ENCODE data around the gene FIP1L1. TPM values are rescaled to one million over a fixed set of nuclear protein-coding genes. Genes with fewer than 3 reads are reported as not detected.
A peak's percentile ranks its signal among the peaks of the same experiment; 100 is the strongest.
"Not testable (repeated sequence)": the region's sequence is repeated elsewhere in the genome, so short reads cannot be mapped to it uniquely, and the experiment has no call there.

The FIP1L1 gene
- polyA plus RNA-seq, 3 donors, result 88.2 to 105 (median 93.1) TPM

DNA sequence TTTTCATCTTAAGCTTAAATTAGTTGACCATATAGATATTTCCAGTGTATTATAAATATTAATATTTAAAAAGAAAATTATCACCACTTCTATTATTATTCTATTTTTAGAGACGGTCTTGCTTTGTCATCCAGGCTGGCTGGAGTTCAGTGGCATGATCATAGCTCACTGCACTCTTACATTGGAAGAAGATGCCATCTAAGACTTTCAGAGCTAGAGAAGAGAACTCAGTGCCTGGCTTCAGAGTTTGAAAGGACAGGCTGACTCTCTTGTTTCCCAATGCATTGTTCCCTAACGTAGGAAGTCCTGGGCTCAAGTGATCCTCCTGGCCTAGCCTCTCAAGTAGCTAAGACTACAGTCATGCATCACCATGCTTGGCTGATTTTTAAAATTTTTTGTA is 75.9 kb downstream of the FIP1L1 start:
- no peak for DNase-seq (ENCODE audit: extremely low read depth in 1 of 11, low read depth in 9 of 11, low spot score in 4 of 11)

- DNase-seq (ENCODE audit: extremely low read depth in 1 of 11, low read depth in 9 of 11, low spot score in 4 of 11), result peak in 4 of 11 donors; percentile 3 to 11 (median 7)
Observed at GRCh38 chr4:53455766-53456165, 78.3 kb downstream of the FIP1L1 start.

GRCh38 chr4:53456178-53456577 is 78.7 kb downstream of the FIP1L1 start:
- DNase-seq (ENCODE audit: extremely low read depth in 1 of 11, low read depth in 9 of 11, low spot score in 4 of 11), result no peak

- no peak for DNase-seq (ENCODE audit: extremely low read depth in 1 of 11, low read depth in 9 of 11, low spot score in 4 of 11)
Observed at GRCh38 chr4:53459548-53459947, 82.1 kb downstream of the FIP1L1 start.

DNA sequence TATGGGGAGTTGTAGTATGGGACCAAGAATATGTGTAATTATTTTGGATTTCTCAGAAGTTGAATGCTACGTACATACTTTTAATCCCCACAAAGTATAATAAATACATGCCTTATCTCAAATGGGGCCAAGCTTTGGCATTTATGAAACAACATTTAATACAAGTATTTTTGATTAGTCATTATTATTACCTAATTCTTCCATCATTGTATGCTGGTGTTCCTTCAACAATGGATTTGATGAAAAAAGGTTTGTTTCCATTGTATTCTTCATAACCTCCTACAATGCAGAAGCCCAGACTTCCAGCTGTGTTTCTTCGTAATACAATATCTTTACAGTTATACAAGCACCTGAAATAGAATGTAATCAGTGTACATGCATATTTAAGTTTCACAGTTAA is 83.8 kb downstream of the FIP1L1 start:
- DNase-seq (ENCODE audit: extremely low read depth in 1 of 11, low read depth in 9 of 11, low spot score in 4 of 11), result no peak

- DNase-seq (ENCODE audit: extremely low read depth in 1 of 11, low read depth in 9 of 11, low spot score in 4 of 11), result no peak
Observed at GRCh38 chr4:53463340-53463739, 85.9 kb downstream of the FIP1L1 start.

GRCh38 chr4:53465281-53465680 is 87.8 kb downstream of the FIP1L1 start:
- no peak for DNase-seq (ENCODE audit: extremely low read depth in 1 of 11, low read depth in 9 of 11, low spot score in 4 of 11)

DNA sequence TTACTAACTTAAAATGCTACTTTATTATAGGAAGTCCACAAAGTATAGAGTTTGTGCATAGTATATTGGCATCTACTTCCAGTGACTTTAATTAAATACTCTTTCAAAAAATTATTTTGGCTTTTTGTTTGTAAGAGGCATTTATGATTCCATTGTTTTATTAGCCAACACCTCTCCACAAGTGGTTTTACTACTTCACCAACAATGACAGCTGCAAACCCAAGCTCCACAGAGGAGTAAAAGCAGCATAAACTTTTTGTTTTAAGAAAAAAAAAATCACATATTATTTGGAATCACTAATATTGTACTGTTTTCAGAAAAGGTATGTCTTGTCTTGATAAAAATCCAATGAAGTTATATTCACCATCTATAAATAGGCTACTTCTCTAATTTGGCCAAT is 88.5 kb downstream of the FIP1L1 start:
- DNase-seq (ENCODE audit: extremely low read depth in 1 of 11, low read depth in 9 of 11, low spot score in 4 of 11), result no peak

- DNase-seq (ENCODE audit: extremely low read depth in 1 of 11, low read depth in 9 of 11, low spot score in 4 of 11), result not testable (repeated sequence)
Observed at GRCh38 chr4:53466576-53466975, 89.1 kb downstream of the FIP1L1 start.

GRCh38 chr4:53476232-53477037 is 99.0 kb downstream of the FIP1L1 start:
- no peak for DNase-seq (ENCODE audit: extremely low read depth in 1 of 11, low read depth in 9 of 11, low spot score in 4 of 11)

- DNase-seq (ENCODE audit: extremely low read depth in 1 of 11, low read depth in 9 of 11, low spot score in 4 of 11), result no peak
Observed at GRCh38 chr4:53477038-53477565, 99.7 kb downstream of the FIP1L1 start.

DNA sequence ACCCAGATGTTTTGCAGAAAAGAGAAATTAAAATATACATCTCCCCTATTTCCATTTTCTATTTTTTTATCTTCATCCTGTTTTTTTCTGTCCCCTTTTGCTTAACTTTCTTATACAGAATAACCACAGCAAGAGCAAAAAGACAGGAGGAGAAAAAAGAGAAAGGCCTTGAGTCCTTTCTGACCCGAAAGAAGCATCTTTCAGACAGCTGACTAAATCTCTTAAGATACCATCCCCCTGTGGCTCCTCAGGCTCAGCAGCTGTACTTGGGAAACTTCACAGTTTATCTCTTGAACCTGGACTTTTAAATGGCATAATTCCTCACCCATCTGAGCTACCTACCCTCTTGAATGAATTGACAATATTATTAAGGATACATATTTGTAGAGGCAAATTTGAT is 100.2 kb downstream of the FIP1L1 start:
- no peak for DNase-seq (ENCODE audit: extremely low read depth in 1 of 11, low read depth in 9 of 11, low spot score in 4 of 11)

DNA sequence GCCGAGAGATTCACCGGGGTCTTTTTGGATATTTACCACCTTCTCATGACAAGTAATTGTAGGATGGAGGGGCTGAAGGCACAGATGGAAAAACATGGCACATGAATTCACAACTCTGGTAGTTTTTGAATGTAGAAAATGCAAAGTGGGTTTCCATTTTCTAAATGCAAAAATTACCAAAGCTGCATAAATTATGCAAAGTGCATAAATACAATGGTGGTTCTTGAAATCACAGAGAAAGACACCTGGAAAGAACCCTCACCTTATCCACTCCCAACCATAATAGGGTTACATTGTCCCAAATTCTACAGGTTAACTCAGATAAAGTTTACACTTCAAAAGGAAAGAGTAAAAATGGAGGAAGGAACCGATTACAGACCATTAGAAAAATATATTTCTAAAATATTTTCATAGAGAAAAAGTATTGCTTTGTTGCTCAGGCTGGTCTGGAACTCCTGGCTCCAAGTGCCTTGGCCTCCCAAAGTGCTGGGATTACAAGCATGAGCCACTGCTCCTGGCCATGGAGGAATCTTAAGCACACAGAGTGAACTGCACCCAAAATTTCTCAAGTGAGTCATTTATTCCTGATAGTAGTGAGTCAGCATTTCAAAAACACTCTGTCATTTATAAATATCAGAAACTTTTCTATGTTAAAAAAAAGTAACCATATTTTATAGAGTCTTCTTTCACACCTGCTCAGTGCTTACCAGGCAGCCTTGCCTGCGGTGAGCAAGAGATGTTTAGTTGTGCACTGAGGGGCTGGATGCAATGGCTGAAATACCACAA is 101.4 kb downstream of the FIP1L1 start:
- no peak for DNase-seq (ENCODE audit: extremely low read depth in 1 of 11, low read depth in 9 of 11, low spot score in 4 of 11)

DNA sequence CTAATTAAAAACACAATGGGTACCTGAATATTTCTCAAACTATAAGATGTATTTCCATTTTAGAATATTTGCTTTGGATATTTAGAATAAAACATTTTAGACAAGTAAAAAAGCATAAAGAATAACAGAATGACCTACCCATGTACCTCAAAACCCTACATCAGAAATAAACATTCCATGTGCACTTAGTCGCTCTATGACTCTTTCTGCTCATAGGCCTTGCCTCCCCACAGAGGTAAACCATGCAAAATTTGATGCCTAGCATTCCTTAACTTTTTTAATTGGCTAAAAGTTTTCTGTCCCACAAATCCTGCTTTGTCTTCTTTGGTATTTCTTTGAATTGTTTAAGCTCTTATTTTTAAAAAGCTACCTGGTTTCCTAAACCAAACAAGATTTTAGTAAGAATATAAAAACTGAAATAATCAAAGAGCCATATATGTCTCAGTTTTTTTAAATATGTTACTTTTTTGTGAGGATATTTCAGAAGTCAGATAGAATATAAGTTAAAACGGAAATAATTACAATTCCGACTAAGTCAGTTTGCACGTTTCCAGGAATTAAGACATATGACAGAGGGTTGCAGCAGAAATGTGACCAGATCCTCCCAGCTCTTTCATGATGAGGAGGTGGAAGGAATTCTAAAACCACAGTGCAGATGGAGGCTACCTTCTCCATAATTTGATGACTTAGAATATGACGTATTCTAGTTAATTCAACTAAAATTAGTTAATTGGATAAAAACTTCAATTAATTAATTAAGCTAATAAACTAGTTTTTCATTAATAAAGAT is 102.5 kb downstream of the FIP1L1 start:
- no peak for DNase-seq (ENCODE audit: extremely low read depth in 1 of 11, low read depth in 9 of 11, low spot score in 4 of 11)

DNA sequence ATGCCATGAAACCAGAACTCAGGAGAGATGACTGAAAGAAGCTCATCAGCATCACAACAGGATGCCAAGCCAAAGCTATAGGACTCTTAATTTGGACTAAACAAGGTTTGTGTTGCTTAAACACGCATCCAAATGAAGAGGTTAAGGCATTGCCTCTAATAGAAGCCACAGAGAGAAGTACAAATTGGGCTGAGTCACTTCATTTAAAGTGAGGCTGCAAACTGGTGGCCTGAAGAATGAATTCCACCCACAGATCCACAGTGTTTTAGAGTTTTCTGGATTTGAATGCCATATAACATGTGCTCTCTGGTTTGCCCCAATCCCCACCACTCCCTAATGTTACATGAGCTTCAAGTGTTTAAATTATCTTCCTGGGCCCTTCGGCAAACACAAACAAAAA is 103.5 kb downstream of the FIP1L1 start:
- DNase-seq (ENCODE audit: extremely low read depth in 1 of 11, low read depth in 9 of 11, low spot score in 4 of 11), result no peak

DNA sequence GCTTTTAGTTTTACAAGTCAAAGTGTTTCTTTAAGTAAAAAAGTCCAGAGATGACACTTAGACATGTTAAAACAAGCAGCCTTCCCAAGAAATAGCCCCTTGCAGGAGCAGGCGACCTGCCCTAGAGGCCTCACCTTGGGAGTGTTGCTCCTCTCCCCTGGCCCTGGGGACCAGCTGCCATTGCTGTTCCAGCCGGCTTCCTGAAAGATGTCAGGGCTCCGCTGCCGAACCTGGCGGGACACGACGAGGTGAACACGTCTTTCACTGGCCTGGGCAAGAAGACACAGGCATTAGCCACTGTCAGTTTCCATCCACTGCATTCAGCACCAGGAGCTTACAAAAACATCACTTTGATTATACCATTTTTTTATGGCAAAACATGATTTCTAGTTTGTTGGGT is 104.1 kb downstream of the FIP1L1 start:
- DNase-seq (ENCODE audit: extremely low read depth in 1 of 11, low read depth in 9 of 11, low spot score in 4 of 11), result no peak

DNA sequence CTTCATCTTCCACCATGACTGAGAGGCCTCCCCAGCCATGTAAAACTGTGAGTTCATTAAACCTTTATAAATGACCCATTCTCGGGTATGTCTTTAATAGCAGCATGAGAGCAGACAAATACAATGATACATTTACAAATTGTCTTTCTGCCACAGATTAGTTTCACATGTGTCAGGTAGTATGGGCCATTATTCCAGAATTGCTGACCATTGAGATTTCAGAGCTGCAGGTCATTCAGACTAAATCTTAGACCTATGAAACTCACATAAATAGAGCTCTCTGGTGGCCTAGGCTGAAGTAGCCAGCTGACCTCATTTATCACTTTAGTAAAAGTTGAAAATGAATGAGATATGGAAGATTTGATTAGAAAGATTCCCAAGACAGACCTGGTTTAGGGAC is 105.8 kb downstream of the FIP1L1 start:
- no peak for DNase-seq (ENCODE audit: extremely low read depth in 1 of 11, low read depth in 9 of 11, low spot score in 4 of 11)

DNA sequence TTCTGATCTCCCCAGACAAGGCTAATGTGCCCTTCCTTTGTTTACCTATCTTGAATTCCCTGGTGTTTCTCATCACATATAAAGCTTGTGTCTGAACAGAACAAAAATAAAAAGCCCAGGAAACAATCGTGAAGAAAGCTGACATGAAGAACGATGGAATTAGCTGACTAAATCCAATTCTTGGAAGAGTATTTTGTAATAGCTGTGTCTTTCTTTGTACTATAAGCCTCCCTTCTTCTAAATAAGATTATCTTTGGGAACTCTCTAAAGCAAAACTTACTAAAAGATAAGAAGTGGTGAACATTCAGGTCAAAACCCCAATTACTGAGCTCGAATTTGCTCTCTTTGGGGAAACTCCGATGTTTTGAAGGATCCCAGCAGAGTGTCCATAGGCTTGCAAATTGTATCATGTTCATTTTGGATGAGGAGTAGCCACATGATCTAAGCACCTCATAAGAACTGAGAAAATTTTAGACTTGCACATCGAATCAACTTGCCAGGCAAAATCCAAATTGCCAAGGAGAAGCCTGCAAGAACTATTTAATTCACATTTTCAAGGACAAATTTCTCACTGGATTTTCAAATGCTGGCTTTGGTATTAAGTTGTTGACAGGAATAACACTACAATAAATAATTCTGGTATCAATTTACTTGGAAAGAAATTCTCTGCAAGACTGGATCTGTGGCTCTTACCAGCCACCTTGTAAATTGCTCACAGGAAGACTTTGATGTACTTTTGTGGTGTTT is 107.6 kb downstream of the FIP1L1 start:
- no peak for DNase-seq (ENCODE audit: extremely low read depth in 1 of 11, low read depth in 9 of 11, low spot score in 4 of 11)

DNA sequence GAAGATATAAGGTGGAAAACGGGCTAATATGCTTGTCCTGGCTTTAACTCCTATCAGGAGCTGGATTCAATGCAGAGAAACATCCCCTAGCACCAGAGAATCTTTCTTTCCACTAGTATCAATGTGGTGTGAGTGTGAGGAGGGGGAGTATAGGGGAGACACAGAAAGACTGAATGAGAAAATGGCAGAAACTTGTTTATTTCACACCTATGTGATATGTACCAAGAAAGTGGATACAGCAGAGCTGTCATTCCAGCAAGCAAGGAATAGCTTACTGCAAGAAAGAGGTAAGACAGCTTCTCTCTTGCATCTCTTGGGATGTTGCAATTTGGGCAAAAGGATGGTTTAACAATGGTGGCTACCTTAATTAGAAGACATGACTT is 108.2 kb downstream of the FIP1L1 start:
- no peak for DNase-seq (ENCODE audit: extremely low read depth in 1 of 11, low read depth in 9 of 11, low spot score in 4 of 11)

All from renal cortex interstitium (tissue), 11 donors.